ENCODE measurements around the gene PBX4.

PBX4 gene

GRCh38 chr19:19514881-19515641 is 103.4 kb downstream of the PBX4 start, which contains the start of gene TSSK6:
TSSK6 (minus strand) TSS chr19:19515548; CDS start chr19:19515427, 121 bp downstream.
- no peak for DNase-seq (ENCODE audit: low read depth)
- TF ChIP-seq, protein P1, sequence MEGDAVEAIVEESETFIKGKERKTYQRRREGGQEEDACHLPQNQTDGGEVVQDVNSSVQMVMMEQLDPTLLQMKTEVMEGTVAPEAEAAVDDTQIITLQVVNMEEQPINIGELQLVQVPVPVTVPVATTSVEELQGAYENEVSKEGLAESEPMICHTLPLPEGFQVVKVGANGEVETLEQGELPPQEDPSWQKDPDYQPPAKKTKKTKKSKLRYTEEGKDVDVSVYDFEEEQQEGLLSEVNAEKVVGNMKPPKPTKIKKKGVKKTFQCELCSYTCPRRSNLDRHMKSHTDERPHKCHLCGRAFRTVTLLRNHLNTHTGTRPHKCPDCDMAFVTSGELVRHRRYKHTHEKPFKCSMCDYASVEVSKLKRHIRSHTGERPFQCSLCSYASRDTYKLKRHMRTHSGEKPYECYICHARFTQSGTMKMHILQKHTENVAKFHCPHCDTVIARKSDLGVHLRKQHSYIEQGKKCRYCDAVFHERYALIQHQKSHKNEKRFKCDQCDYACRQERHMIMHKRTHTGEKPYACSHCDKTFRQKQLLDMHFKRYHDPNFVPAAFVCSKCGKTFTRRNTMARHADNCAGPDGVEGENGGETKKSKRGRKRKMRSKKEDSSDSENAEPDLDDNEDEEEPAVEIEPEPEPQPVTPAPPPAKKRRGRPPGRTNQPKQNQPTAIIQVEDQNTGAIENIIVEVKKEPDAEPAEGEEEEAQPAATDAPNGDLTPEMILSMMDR (IDR thresholded peaks at IDR 0.05; ENCODE audit: low read depth, low read length): no peak
- no peak for TF ChIP-seq POLR2A (IDR thresholded peaks at IDR 0.05; ENCODE audit: extremely low read depth, insufficient read length)
- TF ChIP-seq, protein P2, sequence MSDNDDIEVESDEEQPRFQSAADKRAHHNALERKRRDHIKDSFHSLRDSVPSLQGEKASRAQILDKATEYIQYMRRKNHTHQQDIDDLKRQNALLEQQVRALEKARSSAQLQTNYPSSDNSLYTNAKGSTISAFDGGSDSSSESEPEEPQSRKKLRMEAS (IDR thresholded peaks at IDR 0.05; ENCODE audit: low read depth, low read length): no peak

GRCh38 chr19:19514215-19514657 is 104.3 kb downstream of the PBX4 start:
- TF ChIP-seq, protein P1 (IDR thresholded peaks at IDR 0.05; ENCODE audit: low read depth, low read length): no peak
- TF ChIP-seq MYC (IDR thresholded peaks at IDR 0.05; ENCODE audit: low read depth, low read length): no peak
- H3K4me3 ChIP-seq (ENCODE audit: low read depth, low read length): no peak overlapping the region
- DNase-seq (ENCODE audit: low read depth): no peak

More at GRCh38 chr19:19514881-19515641, 103.4 kb downstream of the PBX4 start, which contains the start of gene TSSK6:
- peak within 1 kb of the TSS; percentile 83 for H3K4me3 ChIP-seq (ENCODE audit: low read depth, low read length)

- no peak for DNase-seq (ENCODE audit: low read depth)
- H3K4me3 ChIP-seq (ENCODE audit: low read depth, low read length): no peak overlapping the region
- TF ChIP-seq POLR2A (IDR thresholded peaks at IDR 0.05; ENCODE audit: extremely low read depth, insufficient read length): no peak
- TF ChIP-seq, protein P1 (IDR thresholded peaks at IDR 0.05; ENCODE audit: low read depth, low read length): no peak
- no peak for TF ChIP-seq MYC (IDR thresholded peaks at IDR 0.05; ENCODE audit: low read depth, low read length)
- TF ChIP-seq, protein P2 (IDR thresholded peaks at IDR 0.05; ENCODE audit: low read depth, low read length): no peak
Observed at GRCh38 chr19:19513682-19514081, 104.8 kb downstream of the PBX4 start.

Data from NB4 (cell line).